HEK293T (cell line): ENCODE measurements around the gene MATCAP1.

Experiments used
- ARNT ChIP-seq: fragments of 450-650 bp; IDR thresholded peaks from 2 replicates; pipeline ENCODE4 v1.6.1; 2017; ENCODE audit warnings: mild to moderate bottlenecking
- BHLHE40 ChIP-seq: fragments of 450-650 bp; IDR thresholded peaks from 2 replicates; pipeline ENCODE4 v1.6.1; 2016; ENCODE audit warnings: mild to moderate bottlenecking, moderate library complexity, borderline replicate concordance
- FOXK2 ChIP-seq: fragments of 450-650 bp; IDR thresholded peaks from 2 replicates; pipeline ENCODE4 v1.6.1; 2016; ENCODE audit warnings: mild to moderate bottlenecking
- LEF1 ChIP-seq: fragments of 450-650 bp; IDR thresholded peaks from 2 replicates; pipeline ENCODE4 v1.6.1; 2017; ENCODE audit warnings: mild to moderate bottlenecking, borderline replicate concordance
- SP1 ChIP-seq: fragments of 450-650 bp; IDR thresholded peaks from 2 replicates; pipeline ENCODE4 v1.6.1; 2017
- TARDBP ChIP-seq: fragments of 450-650 bp; IDR thresholded peaks from 2 replicates; pipeline ENCODE4 v1.6.1; 2016
- TF ChIP-seq, protein P1 (sequence below): fragments of 450-650 bp; IDR thresholded peaks from 2 replicates; pipeline ENCODE4 v1.6.1; 2016

DNA sequence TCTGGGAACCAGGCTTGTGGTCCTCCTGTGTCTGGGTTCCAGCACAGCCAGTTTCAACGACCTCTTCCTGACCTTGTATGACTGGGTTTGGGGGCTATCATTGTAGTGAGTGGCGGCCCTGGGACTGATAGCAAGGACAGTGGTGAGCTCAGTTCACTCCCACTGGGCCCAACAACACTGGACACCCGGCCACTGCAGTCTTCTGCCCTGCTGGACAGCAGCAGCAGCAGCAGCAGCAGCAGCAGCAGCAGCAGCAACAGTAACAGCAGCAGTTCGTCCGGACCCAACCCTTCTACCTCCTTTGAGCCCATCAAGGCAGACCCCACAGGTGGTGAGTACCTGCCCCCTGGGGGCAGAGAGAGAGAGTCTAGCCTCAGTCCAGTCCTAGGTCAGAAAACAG lies 11.9 kb upstream of the MATCAP1 start:
- TF ChIP-seq TARDBP (no peak), ARNT (no peak), BHLHE40 (no peak), LEF1 (no peak), FOXK2 (no peak), SP1 (no peak)
- TF ChIP-seq, protein P1, sequence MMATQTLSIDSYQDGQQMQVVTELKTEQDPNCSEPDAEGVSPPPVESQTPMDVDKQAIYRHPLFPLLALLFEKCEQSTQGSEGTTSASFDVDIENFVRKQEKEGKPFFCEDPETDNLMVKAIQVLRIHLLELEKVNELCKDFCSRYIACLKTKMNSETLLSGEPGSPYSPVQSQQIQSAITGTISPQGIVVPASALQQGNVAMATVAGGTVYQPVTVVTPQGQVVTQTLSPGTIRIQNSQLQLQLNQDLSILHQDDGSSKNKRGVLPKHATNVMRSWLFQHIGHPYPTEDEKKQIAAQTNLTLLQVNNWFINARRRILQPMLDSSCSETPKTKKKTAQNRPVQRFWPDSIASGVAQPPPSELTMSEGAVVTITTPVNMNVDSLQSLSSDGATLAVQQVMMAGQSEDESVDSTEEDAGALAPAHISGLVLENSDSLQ: no peak
